Stimulated activated naive B cell treated with anti-CD40 and anti-IgM and Interleukin-4, amounts not matched to agents 10 μg/mL and 1 μg/mL and 100 μg/mL, for 72 hours (primary cell): ENCODE data around the gene SH3RF2.
"Not testable (repeated sequence)": the region's sequence is repeated elsewhere in the genome, so short reads cannot be mapped to it uniquely, and the experiment has no call there.

Experiments
- ATAC-seq, 2 donors: fragments of 150-1000 bp; cut with Tn5 transposase; replicated peaks; 2 replicates each; pipeline ENCODE4 v1.10.0; 2021; ENCODE audit warnings: moderate library complexity in 1 of 2
- DNase-seq: peaks from one replicate; pipeline ENCODE4 v3.0.0; 2021
- H3K27ac Mint-ChIP-seq: one replicate; pipeline ENCODE4 v1.8.0; 2022; ENCODE audit warnings: mild to moderate bottlenecking, mixed read lengths
- H3K27me3 Mint-ChIP-seq, 2 donors: one replicate each; pipeline ENCODE4 v1.8.0; 2022; ENCODE audit warnings: mixed read lengths in 2 of 2
- H3K36me3 Mint-ChIP-seq, 2 donors: one replicate each; pipeline ENCODE4 v1.8.0; 2022; ENCODE audit warnings: mixed read lengths in 2 of 2, mild to moderate bottlenecking in 1 of 2
- H3K4me1 Mint-ChIP-seq, 2 donors: one replicate each; pipeline ENCODE4 v1.8.0; 2022; ENCODE audit warnings: mixed read lengths in 2 of 2, mild to moderate bottlenecking in 1 of 2
- H3K4me3 Mint-ChIP-seq, 2 donors: one replicate each; pipeline ENCODE4 v1.8.0; 2022; ENCODE audit warnings: mild to moderate bottlenecking in 2 of 2, mixed read lengths in 2 of 2, moderate library complexity in 1 of 2
- H3K9me3 Mint-ChIP-seq, 2 donors: one replicate each; pipeline ENCODE4 v1.8.0; 2022; ENCODE audit warnings: mixed read lengths in 2 of 2, mild to moderate bottlenecking in 1 of 2

The SH3RF2 gene

GRCh38 chr5:146006470-146007190 lies 70.3 kb downstream of the SH3RF2 start:
- Mint-ChIP-seq H3K27me3 (no peaks in the 10 kb centered on the region), H3K9me3 (peaks cover 0 to 7% of the 10 kb centered on the region in 2 donors), H3K27ac (no peak overlapping the region), H3K4me1 (peaks cover 2 to 7% of the 10 kb centered on the region in 2 donors), H3K36me3 (no peaks in the 10 kb centered on the region), H3K4me3 (no peak overlapping the region)
- ATAC-seq (peak; percentile 16 to 33), DNase-seq (no peak)

- no peaks in the 10 kb centered on the region for H3K27me3 Mint-ChIP-seq
These were observed 70.9 kb downstream of the SH3RF2 start for GRCh38 chr5:146007270-146007669.

DNA sequence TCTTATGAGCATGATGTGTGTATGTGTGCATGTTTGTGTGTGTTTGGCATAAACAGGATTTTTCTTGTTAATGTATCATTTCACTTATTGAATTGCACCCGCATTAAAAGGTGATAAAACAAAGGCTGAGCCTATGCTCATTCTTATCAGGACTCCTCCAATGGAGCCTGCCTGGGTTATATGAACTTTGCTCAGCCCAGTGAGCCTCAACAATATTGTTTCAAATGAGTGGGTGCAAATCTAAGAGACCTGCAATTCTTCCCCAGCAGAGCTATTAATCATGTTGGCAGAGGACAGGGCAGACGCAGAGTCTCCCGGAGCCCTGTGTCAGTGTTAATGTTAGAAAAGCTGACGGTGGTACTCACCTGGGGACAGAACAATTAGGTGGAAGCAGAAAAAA lies 71.6 kb downstream of the SH3RF2 start:
- Mint-ChIP-seq H3K27me3 (peaks cover 0 to under 1% of the 10 kb centered on the region in 2 donors), H3K9me3 (peaks cover 0 to 7% of the 10 kb centered on the region in 2 donors), H3K4me3 (no peak overlapping the region), H3K36me3 (no peaks in the 10 kb centered on the region), H3K4me1 (peaks cover 2 to 7% of the 10 kb centered on the region in 2 donors), H3K27ac (no peak overlapping the region)
- ATAC-seq, result no peak
- no peak for DNase-seq

More at GRCh38 chr5:146007270-146007669, 70.9 kb downstream of the SH3RF2 start:
- no peaks in the 10 kb centered on the region for H3K36me3 Mint-ChIP-seq
- no peak for ATAC-seq
- no peak overlapping the region for H3K4me3 Mint-ChIP-seq
- peaks cover 0 to 6% of the 10 kb centered on the region in 2 donors for H3K9me3 Mint-ChIP-seq
- H3K27ac Mint-ChIP-seq, result no peak overlapping the region
- no peak for DNase-seq
- H3K4me1 Mint-ChIP-seq, result peaks cover 2 to 7% of the 10 kb centered on the region in 2 donors

DNA sequence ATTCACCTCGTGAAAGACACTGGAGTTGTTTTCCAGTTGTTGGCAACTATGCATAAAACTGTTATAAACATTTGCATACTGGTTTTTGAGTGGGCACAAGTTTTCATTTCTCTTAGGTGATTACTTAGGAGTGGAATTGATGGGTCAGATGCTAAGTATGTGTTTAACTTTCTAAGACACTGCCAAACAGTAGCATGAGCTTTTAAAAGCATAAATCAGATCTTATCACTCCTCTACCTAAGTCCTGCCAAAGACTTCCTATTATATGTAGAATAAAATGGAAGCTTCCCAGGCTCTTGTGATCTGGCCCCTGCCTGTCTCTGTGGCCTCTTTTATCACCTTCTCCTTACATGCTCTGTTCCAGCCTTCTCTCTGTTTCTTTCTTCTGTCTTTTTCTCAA lies 72.6 kb downstream of the SH3RF2 start:
- H3K4me3 Mint-ChIP-seq, result no peak overlapping the region
- H3K36me3 Mint-ChIP-seq, result no peaks in the 10 kb centered on the region
- DNase-seq (no peak), ATAC-seq (no peak)
- H3K27me3 Mint-ChIP-seq, result peaks cover 0 to 7% of the 10 kb centered on the region in 2 donors
- H3K4me1 Mint-ChIP-seq, result peaks cover 2 to 7% of the 10 kb centered on the region in 2 donors
- H3K27ac Mint-ChIP-seq, result no peak overlapping the region
- H3K9me3 Mint-ChIP-seq, result peaks cover 0 to 9% of the 10 kb centered on the region in 2 donors

DNA sequence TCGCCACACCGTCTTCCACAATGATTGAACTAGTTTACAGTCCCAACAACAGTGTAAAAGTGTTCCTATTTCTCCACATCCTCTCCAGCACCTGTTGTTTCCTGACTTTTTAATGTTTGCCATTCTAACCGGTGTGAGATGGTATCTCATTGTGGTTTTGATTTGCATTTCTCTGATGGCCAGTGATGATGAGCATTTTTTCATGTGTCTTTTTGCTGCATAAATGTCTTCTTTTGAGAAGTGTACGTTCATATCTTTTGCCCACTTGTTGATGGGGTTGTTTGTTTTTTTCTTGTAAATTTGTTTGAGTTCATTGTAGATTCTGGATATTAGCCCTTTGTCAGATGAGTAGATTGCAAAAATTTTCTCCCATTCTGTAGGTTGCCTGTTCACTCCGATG lies 74.1 kb downstream of the SH3RF2 start:
- not testable (repeated sequence) for ATAC-seq, DNase-seq, H3K4me3 Mint-ChIP-seq, H3K9me3 Mint-ChIP-seq, H3K4me1 Mint-ChIP-seq, H3K27ac Mint-ChIP-seq, H3K36me3 Mint-ChIP-seq, H3K27me3 Mint-ChIP-seq

- Mint-ChIP-seq H3K4me3 (no peak overlapping the region), H3K36me3 (no peaks in the 10 kb centered on the region), H3K27me3 (peaks cover 0 to 7% of the 10 kb centered on the region in 2 donors), H3K27ac (no peak overlapping the region), H3K4me1 (peaks cover 3 to 5% of the 10 kb centered on the region in 2 donors), H3K9me3 (peaks cover 0 to 7% of the 10 kb centered on the region in 2 donors)
- DNase-seq (no peak), ATAC-seq (no peak)
These were observed 77.4 kb downstream of the SH3RF2 start for GRCh38 chr5:146013761-146014160.

GRCh38 chr5:146015001-146015400 lies 78.6 kb downstream of the SH3RF2 start:
- DNase-seq, result no peak
- Mint-ChIP-seq H3K27ac (no peak overlapping the region), H3K27me3 (peaks cover 0 to 7% of the 10 kb centered on the region in 2 donors), H3K4me3 (no peak overlapping the region), H3K9me3 (peaks cover 0 to 7% of the 10 kb centered on the region in 2 donors), H3K36me3 (no peaks in the 10 kb centered on the region), H3K4me1 (peaks cover 3 to 5% of the 10 kb centered on the region in 2 donors)
- ATAC-seq, result no peak

GRCh38 chr5:146016764-146017484 lies 80.5 kb downstream of the SH3RF2 start:
- peaks cover 0 to 7% of the 10 kb centered on the region in 2 donors for H3K27me3 Mint-ChIP-seq
- ATAC-seq (peak in 1 of 2 donors; percentile 25), DNase-seq (no peak)
- peaks cover 3 to 5% of the 10 kb centered on the region in 2 donors for H3K4me1 Mint-ChIP-seq
- H3K27ac Mint-ChIP-seq, result no peak overlapping the region
- no peak overlapping the region for H3K4me3 Mint-ChIP-seq
- H3K36me3 Mint-ChIP-seq, result no peaks in the 10 kb centered on the region
- H3K9me3 Mint-ChIP-seq, result peaks cover 0 to 3% of the 10 kb centered on the region in 2 donors

GRCh38 chr5:146018514-146019375 lies 82.4 kb downstream of the SH3RF2 start:
- ATAC-seq, result no peak
- Mint-ChIP-seq H3K4me3 (no peak overlapping the region), H3K36me3 (no peaks in the 10 kb centered on the region), H3K27me3 (no peaks in the 10 kb centered on the region), H3K4me1 (peaks cover 3 to 5% of the 10 kb centered on the region in 2 donors), H3K27ac (no peak overlapping the region), H3K9me3 (no peaks in the 10 kb centered on the region)
- DNase-seq, result no peak

DNA sequence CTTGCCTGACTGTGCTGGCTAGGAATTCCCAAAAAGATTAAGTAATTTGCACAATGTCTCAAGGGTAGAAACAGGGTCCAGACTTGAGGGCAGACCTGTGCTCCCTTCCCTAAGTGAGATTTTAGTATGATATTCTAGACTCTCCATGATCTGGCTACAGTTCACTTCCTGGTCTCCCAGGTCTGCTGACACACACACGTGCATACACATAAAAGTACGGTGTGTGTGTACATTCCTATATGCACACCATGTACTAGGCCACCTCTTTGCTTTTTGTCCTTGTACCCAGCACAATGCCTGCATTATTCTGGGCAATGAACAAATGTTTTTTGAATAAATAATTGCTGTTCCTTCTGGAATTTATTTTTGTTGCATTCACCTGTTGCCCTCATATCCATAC lies 83.7 kb downstream of the SH3RF2 start:
- H3K36me3 Mint-ChIP-seq, result no peaks in the 10 kb centered on the region
- ATAC-seq (no peak), DNase-seq (no peak)
- peaks cover 3 to 5% of the 10 kb centered on the region in 2 donors for H3K4me1 Mint-ChIP-seq
- H3K9me3 Mint-ChIP-seq, result no peaks in the 10 kb centered on the region
- H3K4me3 Mint-ChIP-seq, result no peak overlapping the region
- peaks cover 0 to 3% of the 10 kb centered on the region in 2 donors for H3K27me3 Mint-ChIP-seq
- H3K27ac Mint-ChIP-seq, result no peak overlapping the region

GRCh38 chr5:146024034-146024433 lies 87.7 kb downstream of the SH3RF2 start:
- no peak overlapping the region for H3K4me3 Mint-ChIP-seq
- no peaks in the 10 kb centered on the region for H3K4me1 Mint-ChIP-seq
- no peaks in the 10 kb centered on the region for H3K36me3 Mint-ChIP-seq
- DNase-seq (no peak), ATAC-seq (no peak)
- H3K27ac Mint-ChIP-seq, result no peak overlapping the region
- H3K9me3 Mint-ChIP-seq, result no peaks in the 10 kb centered on the region
- peaks cover 5 to 8% of the 10 kb centered on the region in 2 donors for H3K27me3 Mint-ChIP-seq

DNA sequence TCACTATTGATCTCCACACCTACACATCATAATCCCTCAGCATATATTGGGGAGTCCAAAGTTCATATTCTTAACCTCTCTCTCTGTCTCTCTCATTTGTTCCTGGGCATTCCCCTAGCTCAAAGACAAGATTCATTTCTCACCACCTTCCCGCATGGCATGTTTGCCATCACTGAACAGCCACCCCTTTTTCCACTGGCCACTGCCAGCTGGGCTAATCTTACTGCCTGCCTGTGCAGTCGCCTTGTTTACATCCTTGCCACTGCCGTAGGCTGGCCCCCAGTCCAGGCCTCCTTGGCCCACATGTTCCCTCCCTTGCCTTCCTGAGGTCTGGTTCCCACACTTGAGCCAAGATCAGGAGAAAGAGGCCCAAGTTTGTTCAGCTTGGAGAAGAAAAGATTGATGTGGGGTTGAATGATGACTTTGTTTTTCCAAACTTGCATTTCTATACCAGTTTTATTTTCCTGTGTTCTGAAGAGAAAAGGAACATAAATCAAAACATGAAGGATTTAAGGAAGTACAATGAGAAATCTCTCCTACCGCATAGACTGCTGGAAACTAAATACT lies 88.8 kb downstream of the SH3RF2 start:
- Mint-ChIP-seq H3K27me3 (peaks cover 5 to 8% of the 10 kb centered on the region in 2 donors), H3K27ac (no peak overlapping the region), H3K36me3 (no peaks in the 10 kb centered on the region), H3K4me3 (no peak overlapping the region), H3K4me1 (no peaks in the 10 kb centered on the region), H3K9me3 (no peaks in the 10 kb centered on the region)
- no peak for ATAC-seq
- no peak for DNase-seq

GRCh38 chr5:146025681-146026080 lies 89.3 kb downstream of the SH3RF2 start:
- no peak overlapping the region for H3K4me3 Mint-ChIP-seq
- no peak for DNase-seq
- H3K36me3 Mint-ChIP-seq, result no peaks in the 10 kb centered on the region
- H3K4me1 Mint-ChIP-seq, result no peaks in the 10 kb centered on the region
- ATAC-seq, result no peak
- no peaks in the 10 kb centered on the region for H3K9me3 Mint-ChIP-seq
- H3K27ac Mint-ChIP-seq, result no peak overlapping the region
- H3K27me3 Mint-ChIP-seq, result peaks cover 5 to 8% of the 10 kb centered on the region in 2 donors
